ENCODE results near the gene WNK1.

DNA sequence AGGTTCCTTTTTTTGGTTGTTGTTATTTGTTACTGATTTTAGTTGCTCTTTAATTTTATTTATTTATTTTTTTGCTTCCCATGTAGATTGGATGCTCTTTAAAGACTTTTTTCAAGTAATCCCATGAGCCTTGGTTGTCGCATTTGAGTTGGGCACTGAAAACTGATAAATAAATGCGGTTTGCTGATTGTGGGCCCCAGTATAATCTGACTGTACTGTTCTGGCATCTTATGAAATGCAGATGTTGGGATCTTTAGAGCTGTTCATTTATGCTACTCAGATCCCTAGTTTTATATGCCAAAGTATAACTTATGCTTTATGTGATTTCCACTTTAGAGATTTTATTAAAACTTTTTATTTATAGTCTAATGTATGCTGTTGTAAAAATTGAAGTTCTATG is 33.3 kb downstream of the WNK1 start:
- TF ChIP-seq EP300 (IDR thresholded peaks at IDR 0.05) = no peak
- TF ChIP-seq, protein P1, sequence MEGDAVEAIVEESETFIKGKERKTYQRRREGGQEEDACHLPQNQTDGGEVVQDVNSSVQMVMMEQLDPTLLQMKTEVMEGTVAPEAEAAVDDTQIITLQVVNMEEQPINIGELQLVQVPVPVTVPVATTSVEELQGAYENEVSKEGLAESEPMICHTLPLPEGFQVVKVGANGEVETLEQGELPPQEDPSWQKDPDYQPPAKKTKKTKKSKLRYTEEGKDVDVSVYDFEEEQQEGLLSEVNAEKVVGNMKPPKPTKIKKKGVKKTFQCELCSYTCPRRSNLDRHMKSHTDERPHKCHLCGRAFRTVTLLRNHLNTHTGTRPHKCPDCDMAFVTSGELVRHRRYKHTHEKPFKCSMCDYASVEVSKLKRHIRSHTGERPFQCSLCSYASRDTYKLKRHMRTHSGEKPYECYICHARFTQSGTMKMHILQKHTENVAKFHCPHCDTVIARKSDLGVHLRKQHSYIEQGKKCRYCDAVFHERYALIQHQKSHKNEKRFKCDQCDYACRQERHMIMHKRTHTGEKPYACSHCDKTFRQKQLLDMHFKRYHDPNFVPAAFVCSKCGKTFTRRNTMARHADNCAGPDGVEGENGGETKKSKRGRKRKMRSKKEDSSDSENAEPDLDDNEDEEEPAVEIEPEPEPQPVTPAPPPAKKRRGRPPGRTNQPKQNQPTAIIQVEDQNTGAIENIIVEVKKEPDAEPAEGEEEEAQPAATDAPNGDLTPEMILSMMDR (IDR thresholded peaks at IDR 0.05) = no peak
